Activated CD8-positive, alpha-beta memory T cell treated with anti-CD3 and anti-CD28 coated beads, Interleukin-2, amount 50 U/mL, for 24 hours (primary cell): Measurements from ENCODE around the gene ANAPC7.
"Not testable (repeated sequence)": the region's sequence is repeated elsewhere in the genome, so short reads cannot be mapped to it uniquely, and the experiment has no call there.

Experiments
- DNase-seq: peaks from one replicate; pipeline ENCODE4 v3.0.0-alpha.2; 2020; ENCODE audit errors: extremely low read depth

ANAPC7 gene, protein sequence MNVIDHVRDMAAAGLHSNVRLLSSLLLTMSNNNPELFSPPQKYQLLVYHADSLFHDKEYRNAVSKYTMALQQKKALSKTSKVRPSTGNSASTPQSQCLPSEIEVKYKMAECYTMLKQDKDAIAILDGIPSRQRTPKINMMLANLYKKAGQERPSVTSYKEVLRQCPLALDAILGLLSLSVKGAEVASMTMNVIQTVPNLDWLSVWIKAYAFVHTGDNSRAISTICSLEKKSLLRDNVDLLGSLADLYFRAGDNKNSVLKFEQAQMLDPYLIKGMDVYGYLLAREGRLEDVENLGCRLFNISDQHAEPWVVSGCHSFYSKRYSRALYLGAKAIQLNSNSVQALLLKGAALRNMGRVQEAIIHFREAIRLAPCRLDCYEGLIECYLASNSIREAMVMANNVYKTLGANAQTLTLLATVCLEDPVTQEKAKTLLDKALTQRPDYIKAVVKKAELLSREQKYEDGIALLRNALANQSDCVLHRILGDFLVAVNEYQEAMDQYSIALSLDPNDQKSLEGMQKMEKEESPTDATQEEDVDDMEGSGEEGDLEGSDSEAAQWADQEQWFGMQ

GRCh38 chr12:110403146-110403975 lies at the start of gene ANAPC7:
Gene ANAPC7 (minus strand): TSS chr12:110403708. CDS start chr12:110403627, 81 bp downstream.
- DNase-seq: peak; percentile 58

DNA sequence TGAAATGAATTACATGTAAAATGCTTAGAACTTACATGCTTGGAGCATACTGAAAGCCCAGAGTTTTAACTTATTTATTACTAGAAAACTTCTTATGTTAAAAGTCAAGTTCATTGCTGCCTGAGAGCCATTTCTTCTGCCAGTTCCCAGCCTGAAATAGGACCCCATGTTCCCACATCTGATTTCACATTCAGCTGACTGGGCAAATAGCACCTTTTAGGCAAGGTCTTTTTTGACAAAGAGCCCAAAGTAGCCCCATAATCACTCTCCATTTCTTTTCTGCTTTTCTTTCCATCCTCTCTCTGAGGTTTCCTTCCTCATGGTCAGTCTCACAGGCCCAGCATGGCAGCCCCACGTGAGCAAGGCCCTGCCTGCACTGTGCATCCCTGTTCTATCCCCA lies 47.8 kb upstream of the ANAPC7 start:
- no peak for DNase-seq

DNA sequence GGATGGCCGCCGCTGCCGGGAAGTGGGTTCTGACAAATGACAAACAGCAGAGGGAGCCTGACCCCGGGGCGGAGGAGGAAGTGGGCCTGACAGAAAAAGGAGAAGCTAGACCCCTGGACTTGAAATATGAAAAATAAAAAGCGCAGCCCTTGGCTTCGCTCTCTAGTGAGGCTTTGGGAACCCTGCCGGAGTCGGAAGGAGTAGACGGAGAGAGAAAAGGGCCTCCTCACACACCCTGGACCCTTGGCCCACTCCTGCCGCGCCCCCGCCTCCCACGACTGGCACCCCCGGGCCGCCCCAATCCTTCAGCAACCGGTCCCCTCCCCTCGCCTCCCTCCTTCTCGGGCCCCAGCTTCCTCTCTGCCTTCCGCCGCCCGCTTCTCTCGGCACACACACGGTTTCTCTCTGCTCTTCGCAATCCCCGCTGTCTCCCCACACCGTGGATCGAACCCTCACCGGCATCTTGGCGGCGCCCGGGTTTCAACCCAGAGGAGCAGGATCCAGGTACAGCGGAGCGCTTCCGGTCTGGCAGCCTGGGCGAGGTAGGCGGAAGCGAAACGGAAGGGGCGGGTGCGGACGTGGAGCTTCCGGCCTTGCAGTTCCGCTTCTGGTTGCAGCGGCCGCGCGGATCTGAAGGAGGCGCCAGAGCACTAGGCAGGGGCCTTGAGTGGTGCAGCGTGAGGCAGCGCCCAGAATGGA lies 46.4 kb upstream of the ANAPC7 start, which contains the start of gene ARPC3:
ARPC3 (minus strand) TSS at position 539 of the 699 bp plus-strand sequence; CDS start at position 462, 77 bp downstream.
- peak; percentile 79 for DNase-seq

DNA sequence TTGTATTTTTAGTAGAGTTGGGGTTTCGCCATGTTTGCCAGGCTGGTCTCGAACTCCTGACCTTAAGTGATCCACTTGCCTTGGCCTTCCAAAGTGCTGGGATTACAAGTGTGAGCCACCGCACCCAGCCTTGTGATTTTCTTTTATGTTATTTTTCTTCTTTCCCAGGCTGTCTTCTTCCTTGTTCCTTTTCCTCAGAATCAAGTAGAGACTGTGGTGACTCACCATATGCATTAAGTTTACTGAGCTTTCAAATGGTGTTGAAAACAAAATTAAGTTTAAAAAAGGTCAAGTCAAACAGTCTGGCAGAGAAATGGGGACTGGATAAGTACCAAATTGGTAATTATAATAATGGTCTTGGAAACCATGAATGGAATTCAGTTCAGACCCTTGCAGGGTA lies 40.9 kb upstream of the ANAPC7 start:
- DNase-seq: no peak

DNA sequence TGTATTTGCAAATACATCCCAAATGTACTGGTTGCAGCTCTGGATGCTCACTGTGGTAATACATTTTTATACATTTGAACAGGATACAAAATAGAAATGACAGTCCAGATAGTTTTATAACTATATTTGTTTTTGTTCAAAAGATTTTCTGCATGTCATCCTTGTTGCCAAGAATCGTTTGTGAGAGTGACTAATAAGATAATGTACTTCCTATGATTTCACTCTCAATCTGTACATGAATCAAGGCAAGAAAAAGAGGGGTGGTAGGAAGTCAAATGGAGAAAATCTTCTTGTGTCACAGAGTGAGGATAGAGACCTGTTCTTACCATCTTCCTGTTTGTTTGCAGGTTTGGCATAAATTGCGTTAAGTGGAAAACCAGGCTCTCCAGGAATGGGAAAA lies 32.7 kb upstream of the ANAPC7 start:
- DNase-seq: no peak

- DNase-seq: no peak
Observed at GRCh38 chr12:110431957-110432587, 28.6 kb upstream of the ANAPC7 start.

- not testable (repeated sequence) for DNase-seq
Observed at GRCh38 chr12:110429676-110430075, 26.2 kb upstream of the ANAPC7 start.

DNA sequence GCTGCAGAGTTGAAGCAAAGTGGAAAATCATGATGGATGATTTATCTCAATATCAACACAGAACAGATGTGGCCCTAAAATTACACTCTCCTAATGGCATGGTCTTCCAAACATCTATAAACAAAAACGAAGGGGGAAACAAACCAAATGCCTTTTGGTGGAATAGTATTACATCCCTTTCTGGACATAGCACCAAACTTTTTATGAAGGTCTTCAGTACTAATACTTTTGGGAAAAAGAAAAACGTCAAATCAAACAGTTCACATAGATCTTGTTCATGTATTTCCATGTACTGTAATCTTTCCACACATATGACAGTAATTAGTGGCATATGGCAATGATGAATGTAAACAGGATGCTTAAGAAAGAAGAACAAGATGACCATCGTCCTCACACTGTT lies 22.9 kb upstream of the ANAPC7 start:
- no peak for DNase-seq

GRCh38 chr12:110424237-110424636 lies 20.7 kb upstream of the ANAPC7 start:
- DNase-seq: no peak

- DNase-seq: no peak
Observed at GRCh38 chr12:110421701-110422100, 18.2 kb upstream of the ANAPC7 start.

DNA sequence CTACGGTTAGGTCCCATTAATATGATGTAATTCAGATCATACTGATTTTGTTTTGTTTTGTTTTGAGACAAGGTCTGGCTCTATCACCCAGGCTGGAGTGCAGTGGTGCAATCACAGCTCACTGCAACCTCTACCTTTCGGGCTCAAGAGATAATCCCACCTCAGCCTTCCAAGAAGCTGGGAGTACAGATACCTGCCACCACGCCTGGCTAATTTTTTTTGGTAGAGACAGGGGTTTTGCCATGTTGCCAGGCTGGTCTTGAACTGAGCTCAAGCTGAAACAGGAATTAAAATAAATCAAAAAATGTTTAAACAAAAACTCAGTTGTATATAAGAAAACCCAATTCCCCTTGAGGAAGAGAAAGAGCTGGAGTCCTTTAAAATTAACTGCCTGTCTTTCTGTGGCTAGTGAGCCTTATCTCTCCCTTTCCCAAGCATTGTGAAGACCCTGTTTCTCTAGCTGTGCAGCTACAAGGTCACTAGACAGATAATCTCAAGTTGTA lies 17.7 kb upstream of the ANAPC7 start:
- no peak for DNase-seq

- not testable (repeated sequence) for DNase-seq
Observed at GRCh38 chr12:110420644-110421043, 17.1 kb upstream of the ANAPC7 start.

- not testable (repeated sequence) for DNase-seq
Observed at GRCh38 chr12:110417113-110417512, 13.6 kb upstream of the ANAPC7 start.

- DNase-seq: not testable (repeated sequence)
Observed at GRCh38 chr12:110410086-110410485, 6.6 kb upstream of the ANAPC7 start.

- DNase-seq: not testable (repeated sequence)
Observed at GRCh38 chr12:110405126-110405662, 1.7 kb upstream of the ANAPC7 start.

GRCh38 chr12:110403976-110404682 lies 621 bp upstream of the ANAPC7 start:
- DNase-seq: peak; percentile 39

GRCh38 chr12:110382683-110383082 lies 20.8 kb downstream of the ANAPC7 start:
- no peak for DNase-seq

- no peak for DNase-seq
Observed at GRCh38 chr12:110379631-110380030, 23.9 kb downstream of the ANAPC7 start.

DNA sequence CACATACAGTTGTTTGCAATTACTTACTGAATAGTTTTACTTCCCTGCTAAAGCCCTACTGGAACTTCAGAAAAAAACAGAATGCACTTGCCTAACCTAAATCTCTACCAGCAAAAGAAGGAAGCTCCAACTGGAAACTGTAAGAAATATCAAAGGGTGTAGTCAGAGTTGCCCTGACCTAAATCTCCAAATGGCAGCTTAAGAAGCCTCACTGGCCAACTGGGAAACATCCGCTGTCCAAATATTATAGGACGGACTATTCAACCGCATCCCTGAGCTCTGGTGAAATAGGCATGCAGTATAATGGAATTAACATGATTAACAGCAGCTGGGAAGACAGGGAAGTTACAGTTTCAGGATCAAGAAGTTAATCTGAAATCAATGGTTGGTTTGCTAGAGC lies 24.3 kb downstream of the ANAPC7 start:
- DNase-seq: no peak
